ENCODE data around the gene SCN2A. TPM values are rescaled to one million over a fixed set of nuclear protein-coding genes. Genes with fewer than 3 reads are reported as not detected.

SCN2A gene
- total and polyA plus RNA-seq, 3 donors from 2014 or later: 0.57 to 1.7 (median 1.5) TPM

- Histone ChIP-seq H3K27ac (no peak overlapping the region), H3K36me3 (ENCODE audit: low read depth, missing control alignments) (no peaks in the 10 kb centered on the region), H3K4me1 (no peaks in the 10 kb centered on the region), H3K27me3 (no peaks in the 10 kb centered on the region), H3K4me3 (no peak overlapping the region), H3K9me3 (no peaks in the 10 kb centered on the region)
- WGBS, 2 donors: 95 to 97% methylated on average over 3 of the region's 3 CpGs
- no peak for DNase-seq
- TF ChIP-seq CTCF (IDR thresholded peaks at IDR 0.05): no peak
- TF ChIP-seq POLR2A (IDR thresholded peaks at IDR 0.05): no peak
- intact Hi-C loops (cut with DNase I; ENCODE audit: low total_unique reads): no loop called here
Observed at GRCh38 chr2:165406173-165406572, 167.0 kb downstream of the SCN2A start.

GRCh38 chr2:165407466-165407865, 168.3 kb downstream of the SCN2A start:
- Histone ChIP-seq H3K27ac (no peak overlapping the region), H3K36me3 (ENCODE audit: low read depth, missing control alignments) (no peaks in the 10 kb centered on the region), H3K9me3 (no peaks in the 10 kb centered on the region), H3K27me3 (no peaks in the 10 kb centered on the region), H3K4me1 (no peaks in the 10 kb centered on the region), H3K4me3 (no peak overlapping the region)
- no peak for DNase-seq
- TF ChIP-seq CTCF (IDR thresholded peaks at IDR 0.05): no peak
- TF ChIP-seq POLR2A (IDR thresholded peaks at IDR 0.05): no peak
- intact Hi-C loops (cut with DNase I; ENCODE audit: low total_unique reads): no loop called here

GRCh38 chr2:165408186-165408585, 169.0 kb downstream of the SCN2A start:
- WGBS, 2 donors: 59 to 79% methylated on average over 3 of the region's 3 CpGs
- no peak overlapping the region for H3K27ac ChIP-seq
- no peak for DNase-seq
- no peaks in the 10 kb centered on the region for H3K36me3 ChIP-seq (ENCODE audit: low read depth, missing control alignments)
- intact Hi-C loops (cut with DNase I; ENCODE audit: low total_unique reads): no loop called here
- no peaks in the 10 kb centered on the region for H3K27me3 ChIP-seq
- no peak for TF ChIP-seq POLR2A (IDR thresholded peaks at IDR 0.05)
- no peak for TF ChIP-seq CTCF (IDR thresholded peaks at IDR 0.05)
- H3K9me3 ChIP-seq: no peaks in the 10 kb centered on the region
- H3K4me1 ChIP-seq: no peaks in the 10 kb centered on the region
- no peak overlapping the region for H3K4me3 ChIP-seq

- H3K27ac ChIP-seq: no peak overlapping the region
- no peak overlapping the region for H3K4me3 ChIP-seq
- H3K27me3 ChIP-seq: no peaks in the 10 kb centered on the region
- no peak for DNase-seq
- TF ChIP-seq POLR2A (IDR thresholded peaks at IDR 0.05) (no peak), CTCF (IDR thresholded peaks at IDR 0.05) (no peak)
- intact Hi-C loops (cut with DNase I; ENCODE audit: low total_unique reads): no loop called here
- H3K4me1 ChIP-seq: no peaks in the 10 kb centered on the region
- no peaks in the 10 kb centered on the region for H3K36me3 ChIP-seq (ENCODE audit: low read depth, missing control alignments)
- no peaks in the 10 kb centered on the region for H3K9me3 ChIP-seq
Observed at GRCh38 chr2:165410276-165410675, 171.1 kb downstream of the SCN2A start.

- H3K9me3 ChIP-seq: no peaks in the 10 kb centered on the region
- H3K27me3 ChIP-seq: no peaks in the 10 kb centered on the region
- no peak for TF ChIP-seq CTCF (IDR thresholded peaks at IDR 0.05)
- TF ChIP-seq POLR2A (IDR thresholded peaks at IDR 0.05): no peak
- no peak for DNase-seq
- no peak overlapping the region for H3K27ac ChIP-seq
- no peak overlapping the region for H3K4me3 ChIP-seq
- intact Hi-C loops (cut with DNase I; ENCODE audit: low total_unique reads): no loop called here
- H3K36me3 ChIP-seq (ENCODE audit: low read depth, missing control alignments): no peaks in the 10 kb centered on the region
- H3K4me1 ChIP-seq: no peaks in the 10 kb centered on the region
Observed at GRCh38 chr2:165414187-165414586, 175.0 kb downstream of the SCN2A start.

Measured in testis (tissue), 3 donors.